Inflammatory macrophage treated with lipopolysaccharide for 4 hours (primary cell): ENCODE measurements around the gene CD180.
"Not testable (repeated sequence)": the region's sequence is repeated elsewhere in the genome, so short reads cannot be mapped to it uniquely, and the experiment has no call there.

Source experiments
- DNase-seq: peaks from one replicate; pipeline ENCODE4 v3.0.0-alpha.2; 2020

Gene CD180

GRCh38 chr5:67187006-67187715, 9.4 kb downstream of the CD180 start:
- DNase-seq: peak; percentile 87

GRCh38 chr5:67183859-67184258, 12.7 kb downstream of the CD180 start:
- no peak for DNase-seq

- DNase-seq: peak; percentile 93
These were observed 14.3 kb downstream of the CD180 start for GRCh38 chr5:67182301-67182790.

- DNase-seq: peak; percentile 85
These were observed 14.9 kb downstream of the CD180 start for GRCh38 chr5:67181648-67182221.

- DNase-seq: no peak
These were observed 16.8 kb downstream of the CD180 start for GRCh38 chr5:67179697-67180361.

GRCh38 chr5:67178966-67179365, 17.6 kb downstream of the CD180 start:
- DNase-seq: peak; percentile 74

- peak; percentile 78 for DNase-seq
These were observed 18.5 kb downstream of the CD180 start for GRCh38 chr5:67178085-67178484.

- peak; percentile 67 for DNase-seq
These were observed 19.7 kb downstream of the CD180 start for GRCh38 chr5:67176936-67177335.

GRCh38 chr5:67173959-67174358, 22.6 kb downstream of the CD180 start:
- DNase-seq: no peak

- DNase-seq: not testable (repeated sequence)
These were observed 23.2 kb downstream of the CD180 start for GRCh38 chr5:67173351-67173750.

- DNase-seq: peak; percentile 63
These were observed 25.8 kb downstream of the CD180 start for GRCh38 chr5:67170767-67171166.

GRCh38 chr5:67168069-67168468, 28.5 kb downstream of the CD180 start:
- peak; percentile 70 for DNase-seq

- peak; percentile 90 for DNase-seq
These were observed 29.9 kb downstream of the CD180 start for GRCh38 chr5:67166460-67167285.

- DNase-seq: peak; percentile 92
These were observed 30.8 kb downstream of the CD180 start for GRCh38 chr5:67165526-67166459.

GRCh38 chr5:67164856-67165525, 31.6 kb downstream of the CD180 start:
- no peak for DNase-seq

GRCh38 chr5:67163863-67164595, 32.6 kb downstream of the CD180 start:
- DNase-seq: no peak

GRCh38 chr5:67163231-67163756, 33.3 kb downstream of the CD180 start:
- no peak for DNase-seq

- DNase-seq: no peak
These were observed 34.8 kb downstream of the CD180 start for GRCh38 chr5:67161767-67162166.

- no peak for DNase-seq
These were observed 35.6 kb downstream of the CD180 start for GRCh38 chr5:67160985-67161384.

- DNase-seq: no peak
These were observed 36.3 kb downstream of the CD180 start for GRCh38 chr5:67160272-67160671.
